ENCODE results near the gene PAF1.

The PAF1 gene

DNA sequence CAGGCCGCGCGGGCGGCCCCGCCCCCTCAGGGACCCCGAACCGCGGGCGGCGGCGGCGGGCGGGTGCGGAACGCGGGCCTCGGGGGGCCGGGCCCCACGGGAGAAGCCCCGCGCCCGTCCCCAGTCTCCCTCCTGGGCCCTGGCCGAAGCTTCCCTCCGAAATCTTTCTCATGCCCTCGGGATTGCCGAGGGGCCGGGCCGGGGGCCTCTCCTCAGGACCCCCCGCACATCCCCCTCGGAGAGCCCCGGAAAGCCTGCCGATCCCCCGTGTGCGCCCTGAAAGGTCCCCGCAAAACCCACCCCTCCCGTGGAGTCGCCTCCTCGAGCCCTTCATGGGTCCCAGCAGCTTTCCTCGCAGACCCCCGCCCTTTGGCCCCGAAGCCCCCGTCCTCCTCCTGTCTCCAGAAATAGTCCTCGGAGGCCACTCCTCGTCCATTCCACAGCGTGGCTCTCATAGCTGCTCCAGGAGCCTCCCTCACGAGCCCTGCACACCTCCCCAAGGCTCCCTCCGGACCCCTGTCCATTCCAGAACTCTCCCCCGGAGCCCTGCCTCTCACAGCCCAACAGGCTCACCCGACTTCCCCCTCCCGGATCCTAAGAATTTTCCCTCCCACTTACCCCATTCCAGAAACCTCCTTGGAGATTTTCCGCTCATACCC lies 48.1 kb downstream of the PAF1 start:
- TF ChIP-seq ZBTB7A (IDR thresholded peaks at IDR 0.05; ENCODE audit: low read depth) = peak; percentile 84; the same call in 1 of the 2 replicates
- TF ChIP-seq, protein P1, sequence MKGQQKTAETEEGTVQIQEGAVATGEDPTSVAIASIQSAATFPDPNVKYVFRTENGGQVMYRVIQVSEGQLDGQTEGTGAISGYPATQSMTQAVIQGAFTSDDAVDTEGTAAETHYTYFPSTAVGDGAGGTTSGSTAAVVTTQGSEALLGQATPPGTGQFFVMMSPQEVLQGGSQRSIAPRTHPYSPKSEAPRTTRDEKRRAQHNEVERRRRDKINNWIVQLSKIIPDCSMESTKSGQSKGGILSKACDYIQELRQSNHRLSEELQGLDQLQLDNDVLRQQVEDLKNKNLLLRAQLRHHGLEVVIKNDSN (IDR thresholded peaks at IDR 0.05) = no peak

DNA sequence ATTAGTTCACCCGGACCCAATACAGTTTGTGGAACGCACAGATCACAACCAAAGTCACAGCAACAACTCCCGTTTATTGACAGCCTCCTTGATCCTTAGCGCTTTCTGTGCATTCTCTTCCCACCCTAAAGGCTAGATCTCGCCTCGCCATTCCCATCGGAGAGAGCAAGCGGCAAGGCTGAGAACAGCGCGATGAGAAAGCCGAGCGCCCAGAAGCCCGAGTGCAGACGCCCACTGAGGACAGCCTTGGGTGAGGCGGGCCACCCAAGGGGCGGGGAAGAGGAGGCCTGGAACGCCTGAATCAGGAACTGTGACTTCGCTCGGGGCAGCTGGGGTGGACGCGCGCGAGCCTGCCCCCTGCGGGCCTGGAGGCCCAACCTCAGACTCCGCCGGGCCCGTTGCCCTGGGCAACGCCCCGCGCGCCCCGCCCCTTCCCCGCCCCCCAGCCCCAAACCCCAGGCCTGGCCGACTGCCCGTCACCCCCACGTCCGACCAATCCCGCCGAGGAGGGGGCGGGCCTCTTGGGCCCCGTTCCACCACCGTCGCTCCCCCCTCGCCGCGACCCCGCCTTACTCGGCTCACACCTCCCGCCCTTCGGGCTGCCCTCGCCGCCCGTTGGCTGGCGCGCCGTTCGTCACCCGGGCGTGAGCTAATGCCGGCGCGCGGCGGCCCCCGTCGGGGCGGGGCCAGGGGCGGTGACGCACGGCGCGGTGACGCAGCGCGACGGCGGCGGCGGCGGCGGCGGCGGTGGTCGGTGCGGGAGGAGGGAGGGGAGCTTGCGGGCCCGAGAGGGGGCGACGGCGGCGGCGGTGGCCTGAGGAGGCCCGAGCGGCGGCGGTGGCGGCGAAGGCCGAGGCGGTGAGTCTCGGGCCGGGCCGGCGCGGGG lies 48.9 kb downstream of the PAF1 start, which contains the start of gene SAMD4B:
SAMD4B (plus strand) TSS at position 703 of the 886 bp plus-strand sequence. CDS start 14,473 bp downstream, outside the sequence.
- TF ChIP-seq TAF1 (IDR thresholded peaks at IDR 0.05; ENCODE audit: low read depth) = peak; percentile 84
- peak; percentile 50 for TF ChIP-seq CREB1 (IDR thresholded peaks at IDR 0.05; ENCODE audit: low read depth)
- TF ChIP-seq RAD21 (IDR thresholded peaks at IDR 0.05; ENCODE audit: low read depth) = no peak; the same call in 1 of the 2 replicates
- TF ChIP-seq, protein P1 (IDR thresholded peaks at IDR 0.05) = peak; percentile 52; the same call in 1 of the 2 replicates
- 0 out of 2 replicates have a peak, but pooled peaks have one; percentile 24 for TF ChIP-seq TEAD4 (IDR thresholded peaks at IDR 0.05)
- no peak for TF ChIP-seq FOXM1 (IDR thresholded peaks at IDR 0.05; ENCODE audit: borderline replicate concordance, low read depth)
- TF ChIP-seq TCF12 (IDR thresholded peaks at IDR 0.05; ENCODE audit: low read depth) = peak; percentile 55; the same call in 1 of the 2 replicates
- TF ChIP-seq, protein P2, sequence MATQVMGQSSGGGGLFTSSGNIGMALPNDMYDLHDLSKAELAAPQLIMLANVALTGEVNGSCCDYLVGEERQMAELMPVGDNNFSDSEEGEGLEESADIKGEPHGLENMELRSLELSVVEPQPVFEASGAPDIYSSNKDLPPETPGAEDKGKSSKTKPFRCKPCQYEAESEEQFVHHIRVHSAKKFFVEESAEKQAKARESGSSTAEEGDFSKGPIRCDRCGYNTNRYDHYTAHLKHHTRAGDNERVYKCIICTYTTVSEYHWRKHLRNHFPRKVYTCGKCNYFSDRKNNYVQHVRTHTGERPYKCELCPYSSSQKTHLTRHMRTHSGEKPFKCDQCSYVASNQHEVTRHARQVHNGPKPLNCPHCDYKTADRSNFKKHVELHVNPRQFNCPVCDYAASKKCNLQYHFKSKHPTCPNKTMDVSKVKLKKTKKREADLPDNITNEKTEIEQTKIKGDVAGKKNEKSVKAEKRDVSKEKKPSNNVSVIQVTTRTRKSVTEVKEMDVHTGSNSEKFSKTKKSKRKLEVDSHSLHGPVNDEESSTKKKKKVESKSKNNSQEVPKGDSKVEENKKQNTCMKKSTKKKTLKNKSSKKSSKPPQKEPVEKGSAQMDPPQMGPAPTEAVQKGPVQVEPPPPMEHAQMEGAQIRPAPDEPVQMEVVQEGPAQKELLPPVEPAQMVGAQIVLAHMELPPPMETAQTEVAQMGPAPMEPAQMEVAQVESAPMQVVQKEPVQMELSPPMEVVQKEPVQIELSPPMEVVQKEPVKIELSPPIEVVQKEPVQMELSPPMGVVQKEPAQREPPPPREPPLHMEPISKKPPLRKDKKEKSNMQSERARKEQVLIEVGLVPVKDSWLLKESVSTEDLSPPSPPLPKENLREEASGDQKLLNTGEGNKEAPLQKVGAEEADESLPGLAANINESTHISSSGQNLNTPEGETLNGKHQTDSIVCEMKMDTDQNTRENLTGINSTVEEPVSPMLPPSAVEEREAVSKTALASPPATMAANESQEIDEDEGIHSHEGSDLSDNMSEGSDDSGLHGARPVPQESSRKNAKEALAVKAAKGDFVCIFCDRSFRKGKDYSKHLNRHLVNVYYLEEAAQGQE (IDR thresholded peaks at IDR 0.05; ENCODE audit: low read depth) = no peak
- TF ChIP-seq, protein P3, sequence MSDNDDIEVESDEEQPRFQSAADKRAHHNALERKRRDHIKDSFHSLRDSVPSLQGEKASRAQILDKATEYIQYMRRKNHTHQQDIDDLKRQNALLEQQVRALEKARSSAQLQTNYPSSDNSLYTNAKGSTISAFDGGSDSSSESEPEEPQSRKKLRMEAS (IDR thresholded peaks at IDR 0.05) = peak; percentile 43; the same call in 1 of the 2 replicates
- peak; percentile 22; the same call in 1 of the 2 replicates for TF ChIP-seq EGR1 (IDR thresholded peaks at IDR 0.05)
- 0 out of 2 replicates have a peak, but pooled peaks have one; percentile 58 for TF ChIP-seq YY1 (IDR thresholded peaks at IDR 0.05; ENCODE audit: low read depth)
- no peak for TF ChIP-seq NFIC (IDR thresholded peaks at IDR 0.05)

DNA sequence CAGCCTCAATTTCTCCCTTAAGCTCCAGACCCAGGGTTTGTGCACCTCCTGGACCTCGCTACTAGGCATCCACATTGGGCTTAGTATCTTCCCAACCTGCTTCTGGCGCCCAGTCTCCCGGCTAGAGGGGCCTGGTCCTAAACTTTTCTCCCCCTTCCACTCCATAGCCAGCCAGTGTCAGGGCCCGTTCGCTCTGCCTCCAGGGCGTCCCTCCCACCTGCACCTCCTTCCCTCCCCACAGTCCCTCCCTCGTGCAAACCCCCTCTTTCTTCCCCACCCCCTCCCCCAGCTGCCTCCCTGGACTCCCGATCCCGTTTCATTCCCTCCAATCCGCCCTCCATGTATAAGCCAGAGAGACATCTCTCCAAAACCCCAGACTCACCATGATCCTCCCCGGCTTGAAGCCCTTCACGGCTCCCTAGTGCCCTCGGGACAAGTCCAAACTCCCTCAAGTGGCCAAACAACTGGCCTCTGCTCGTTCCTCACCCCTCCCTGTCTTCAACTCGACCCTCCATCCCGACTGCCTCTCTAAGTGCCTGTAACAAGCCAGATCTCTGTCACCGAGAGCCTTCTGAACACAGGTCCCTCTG lies 49.7 kb downstream of the PAF1 start:
- TF ChIP-seq TEAD4 (IDR thresholded peaks at IDR 0.05) (no peak), ZBTB7A (IDR thresholded peaks at IDR 0.05; ENCODE audit: low read depth) (no peak), TCF12 (IDR thresholded peaks at IDR 0.05; ENCODE audit: low read depth) (no peak), FOXM1 (IDR thresholded peaks at IDR 0.05; ENCODE audit: borderline replicate concordance, low read depth) (no peak), NFIC (IDR thresholded peaks at IDR 0.05) (no peak), EGR1 (IDR thresholded peaks at IDR 0.05) (no peak), RAD21 (IDR thresholded peaks at IDR 0.05; ENCODE audit: low read depth) (no peak)

DNA sequence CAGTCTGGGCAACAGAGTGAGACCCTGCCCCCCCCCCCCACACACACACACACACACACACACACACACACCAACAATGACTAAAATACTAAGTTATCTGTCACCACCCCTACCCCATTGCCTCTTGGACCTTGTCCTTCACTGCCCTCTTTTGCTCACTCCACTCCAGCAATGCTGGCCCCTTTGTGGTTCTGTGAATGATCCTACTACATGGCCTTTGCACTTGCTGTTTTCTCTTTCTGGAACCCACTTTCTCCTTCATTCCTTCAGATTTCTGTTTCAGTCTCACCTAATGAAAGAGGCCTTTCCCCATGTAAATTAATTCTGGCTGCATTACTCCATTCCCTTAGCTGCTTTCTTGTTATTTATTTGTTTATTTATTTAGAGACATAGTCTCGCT lies 51.2 kb downstream of the PAF1 start:
- TF ChIP-seq YY1 (IDR thresholded peaks at IDR 0.05; ENCODE audit: low read depth) = no peak
- no peak for TF ChIP-seq NFIC (IDR thresholded peaks at IDR 0.05)
- TF ChIP-seq FOXM1 (IDR thresholded peaks at IDR 0.05; ENCODE audit: borderline replicate concordance, low read depth) = no peak
- TF ChIP-seq RAD21 (IDR thresholded peaks at IDR 0.05; ENCODE audit: low read depth) = no peak
- TF ChIP-seq TAF1 (IDR thresholded peaks at IDR 0.05; ENCODE audit: low read depth) = no peak
- TF ChIP-seq, protein P2 (IDR thresholded peaks at IDR 0.05; ENCODE audit: low read depth) = no peak
- TF ChIP-seq CEBPB (IDR thresholded peaks at IDR 0.05) = no peak
- TF ChIP-seq TCF12 (IDR thresholded peaks at IDR 0.05; ENCODE audit: low read depth) = no peak
- no peak for TF ChIP-seq EGR1 (IDR thresholded peaks at IDR 0.05)
- TF ChIP-seq, protein P3 (IDR thresholded peaks at IDR 0.05) = no peak

DNA sequence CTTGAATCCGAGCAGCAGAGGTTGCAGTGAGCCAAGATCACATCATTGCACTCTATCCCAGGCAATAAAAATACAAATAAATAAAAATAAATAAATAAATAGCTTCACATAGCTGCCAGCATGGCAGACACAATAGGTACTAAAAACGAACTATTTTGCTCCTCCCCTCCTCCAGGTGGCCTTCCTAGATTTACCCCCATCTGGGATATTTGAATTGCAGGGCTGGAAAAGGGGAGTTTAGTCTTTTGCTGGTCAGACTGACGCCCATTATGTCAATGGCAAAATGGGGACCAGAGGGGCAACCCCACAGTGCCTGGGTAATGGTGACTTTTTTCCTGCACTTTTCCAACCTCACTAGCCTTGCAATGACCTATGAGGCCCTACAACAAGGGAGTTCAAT lies 54.4 kb downstream of the PAF1 start:
- TF ChIP-seq, protein P2 (IDR thresholded peaks at IDR 0.05; ENCODE audit: low read depth) = no peak
- TF ChIP-seq TCF12 (IDR thresholded peaks at IDR 0.05; ENCODE audit: low read depth) (no peak), CREB1 (IDR thresholded peaks at IDR 0.05; ENCODE audit: low read depth) (no peak), YY1 (IDR thresholded peaks at IDR 0.05; ENCODE audit: low read depth) (no peak), RAD21 (IDR thresholded peaks at IDR 0.05; ENCODE audit: low read depth) (no peak), TAF1 (IDR thresholded peaks at IDR 0.05; ENCODE audit: low read depth) (no peak), ZBTB7A (IDR thresholded peaks at IDR 0.05; ENCODE audit: low read depth) (no peak), EP300 (IDR thresholded peaks at IDR 0.05; ENCODE audit: borderline replicate concordance) (no peak), TEAD4 (IDR thresholded peaks at IDR 0.05) (no peak), FOXM1 (IDR thresholded peaks at IDR 0.05; ENCODE audit: borderline replicate concordance, low read depth) (no peak), EGR1 (IDR thresholded peaks at IDR 0.05) (no peak), NFIC (IDR thresholded peaks at IDR 0.05) (no peak)
- TF ChIP-seq, protein P3 (IDR thresholded peaks at IDR 0.05) = no peak
- TF ChIP-seq, protein P1 (IDR thresholded peaks at IDR 0.05) = no peak

Measured in Ishikawa (cell line).